HG02840 (cell line): ENCODE data around the gene C1QTNF6.
"Not testable (repeated sequence)": the region's sequence is repeated elsewhere in the genome, so short reads cannot be mapped to it uniquely, and the experiment has no call there.

Experiments
- ATAC-seq: cut with Tn5 transposase; IDR thresholded peaks from one replicate; pipeline ENCODE4 v1.9.1; 2021; ENCODE audit warnings: mild to moderate bottlenecking, moderate library complexity, moderate number of reproducible peaks; ENCODE audit not compliant: unreplicated experiment, low FRiP score

Gene C1QTNF6

GRCh38 chr22:37208401-37209139 lies 20.5 kb upstream of the C1QTNF6 start:
- no peak for ATAC-seq

GRCh38 chr22:37207981-37208380 lies 19.9 kb upstream of the C1QTNF6 start:
- ATAC-seq, result no peak

- ATAC-seq, result no peak
Observed at GRCh38 chr22:37206841-37207821, 19.1 kb upstream of the C1QTNF6 start.

- ATAC-seq, result no peak
Observed at GRCh38 chr22:37206118-37206840, 18.2 kb upstream of the C1QTNF6 start.

GRCh38 chr22:37205046-37205445 lies 17.0 kb upstream of the C1QTNF6 start:
- ATAC-seq, result no peak

DNA sequence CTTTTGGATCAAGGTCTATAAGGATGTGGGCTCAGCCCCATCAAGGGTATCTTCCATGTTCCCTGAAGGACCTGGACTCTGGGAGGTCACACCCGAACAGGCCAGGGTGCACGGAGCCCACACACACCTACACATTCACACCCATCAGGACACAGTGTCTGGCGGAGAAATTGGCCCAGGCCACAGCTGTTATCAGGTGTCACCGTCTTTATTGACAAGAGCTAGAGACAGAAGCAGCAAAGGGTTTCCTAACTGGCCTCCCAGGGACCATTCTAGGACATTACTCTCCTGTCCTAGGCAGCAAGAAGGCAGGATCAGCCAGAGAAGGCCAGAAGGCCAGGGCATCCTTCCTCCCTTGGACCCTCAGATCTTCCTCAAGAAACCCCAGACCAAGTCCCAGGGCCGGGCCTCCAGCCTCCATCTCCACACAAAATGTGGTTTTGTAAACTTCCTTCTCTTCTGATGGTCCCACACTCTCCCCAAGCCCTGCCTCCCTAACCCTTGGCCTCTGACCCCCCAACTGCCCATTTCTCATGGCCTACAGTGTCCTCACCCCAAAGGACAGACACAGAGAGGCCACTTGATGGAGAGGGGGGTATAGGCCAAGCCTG lies 16.1 kb upstream of the C1QTNF6 start:
- ATAC-seq, result no peak

- no peak for ATAC-seq
Observed at GRCh38 chr22:37203354-37204044, 15.5 kb upstream of the C1QTNF6 start.

DNA sequence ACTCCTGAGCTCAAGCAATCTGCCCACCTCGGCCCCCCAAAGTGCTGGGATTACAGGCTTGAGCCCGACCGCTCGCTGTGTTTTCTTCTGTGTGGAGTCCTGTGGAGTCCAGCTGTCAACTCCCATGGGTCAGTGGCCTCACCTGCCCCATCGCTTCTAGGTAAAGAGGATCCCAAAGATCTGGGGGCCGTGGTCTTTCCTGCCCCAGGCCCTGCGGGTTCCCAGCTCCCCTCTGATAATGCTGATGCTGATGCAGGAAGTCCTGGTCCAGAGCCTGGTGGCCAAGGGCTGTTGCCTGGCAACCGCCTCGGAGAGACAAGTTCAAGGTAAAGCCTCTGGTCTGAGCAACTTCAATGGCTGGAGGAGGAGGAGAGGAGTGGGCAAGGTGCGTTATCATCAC lies 14.7 kb upstream of the C1QTNF6 start:
- no peak for ATAC-seq

GRCh38 chr22:37202001-37202555 lies 14.0 kb upstream of the C1QTNF6 start:
- no peak for ATAC-seq

DNA sequence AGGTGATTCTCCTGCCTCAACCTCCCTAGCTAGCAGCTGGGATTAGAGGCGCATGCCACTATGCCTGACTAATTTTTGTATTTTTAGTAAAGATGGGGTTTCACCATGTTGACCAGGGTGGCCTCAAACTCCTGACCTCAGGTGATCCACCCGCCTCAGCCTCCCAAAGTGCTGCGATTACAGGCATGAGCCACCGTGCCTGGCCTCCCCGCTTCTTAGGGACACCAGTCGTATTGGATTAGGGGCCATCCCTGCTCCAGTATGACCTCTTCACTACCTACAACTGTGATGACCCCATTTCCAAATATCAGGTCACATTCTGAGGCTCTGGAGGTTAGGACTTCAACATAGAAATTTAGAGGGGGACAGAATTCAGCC lies 13.4 kb upstream of the C1QTNF6 start:
- ATAC-seq, result not testable (repeated sequence)

GRCh38 chr22:37199760-37200108 lies 11.7 kb upstream of the C1QTNF6 start:
- ATAC-seq, result no peak

DNA sequence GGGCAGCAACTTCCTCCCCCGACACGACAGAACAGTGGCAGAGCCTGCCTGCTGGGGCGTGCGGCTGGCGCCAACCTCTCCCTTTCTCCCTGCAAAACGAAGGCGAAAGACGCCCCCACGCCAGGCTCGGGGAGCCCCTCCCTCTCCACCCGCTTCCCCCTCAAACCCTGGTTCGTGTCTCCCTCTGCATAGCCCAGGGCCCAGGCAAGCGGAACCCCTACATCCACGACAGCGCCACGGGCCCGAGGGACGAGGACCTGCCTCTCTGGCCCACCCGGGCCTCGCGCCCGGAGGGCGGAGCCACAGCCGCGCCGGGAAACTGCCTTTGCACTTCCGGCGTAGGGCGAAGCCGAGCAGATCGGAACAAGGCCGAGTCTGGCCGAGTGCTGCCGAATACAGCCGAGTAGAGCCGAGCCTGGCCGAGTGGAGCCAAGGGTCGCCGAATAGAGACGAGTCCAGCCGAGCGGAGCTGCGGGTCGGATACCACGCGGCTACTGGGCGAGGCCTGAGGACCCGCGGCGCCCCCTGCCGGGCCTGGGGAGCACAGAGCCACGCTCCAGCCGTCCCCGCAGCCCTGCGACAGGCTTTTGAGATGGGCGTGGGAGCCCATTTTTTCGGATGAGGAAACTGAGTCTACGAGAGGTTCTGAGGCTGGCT lies 11.2 kb upstream of the C1QTNF6 start:
- peak; percentile 90 for ATAC-seq

DNA sequence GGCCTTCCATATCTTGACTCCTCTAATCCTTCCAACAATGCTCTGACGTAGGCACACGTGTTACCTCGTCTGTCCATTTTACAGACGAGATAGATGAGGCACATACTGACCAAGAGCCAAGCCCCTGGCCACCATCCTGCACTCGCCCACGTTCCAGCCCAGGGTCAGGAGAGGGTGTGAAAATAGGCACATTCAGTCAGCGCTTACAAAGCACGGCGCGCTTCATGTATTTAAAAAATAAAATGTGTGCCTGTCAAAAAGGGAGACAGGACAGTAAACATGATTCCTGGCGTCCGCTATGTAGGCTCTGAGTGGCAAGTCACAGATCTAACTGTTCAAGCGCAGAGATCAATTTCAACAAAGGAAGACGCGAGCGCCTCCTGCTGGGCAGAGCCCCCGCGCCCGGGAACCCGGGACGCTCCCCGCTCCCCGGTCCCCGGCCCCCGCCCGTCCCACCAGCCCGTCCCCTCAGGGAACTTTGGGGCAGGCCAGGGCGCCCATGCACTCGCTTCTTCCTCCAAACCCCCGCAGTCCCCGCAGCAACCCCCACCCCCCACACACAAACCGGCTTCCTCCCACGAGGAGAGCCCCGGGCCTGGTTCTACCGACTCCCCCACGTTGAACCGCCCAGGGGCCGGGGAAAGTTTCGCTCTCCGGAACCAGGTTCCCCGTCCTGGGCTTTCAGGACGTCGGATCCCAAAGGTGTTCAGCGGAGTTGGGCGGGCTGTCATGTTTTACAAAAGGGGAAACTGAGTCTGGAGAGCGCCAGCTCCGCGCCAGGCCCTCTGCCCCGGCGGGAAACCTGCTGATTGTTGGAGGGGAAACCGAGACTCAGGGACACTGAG lies 10.4 kb upstream of the C1QTNF6 start:
- ATAC-seq, result peak; percentile 29

- no peak for ATAC-seq
Observed at GRCh38 chr22:37197451-37198257, 9.6 kb upstream of the C1QTNF6 start.

GRCh38 chr22:37196539-37197450 lies 8.7 kb upstream of the C1QTNF6 start:
- no peak for ATAC-seq

- no peak for ATAC-seq
Observed at GRCh38 chr22:37195921-37196320, 7.9 kb upstream of the C1QTNF6 start.
